HFFc6 (cell line): ENCODE measurements around the gene MARCHF10. TPM values are rescaled to one million over a fixed set of nuclear protein-coding genes. Genes with fewer than 3 reads are reported as not detected.
A peak's percentile ranks its signal among the peaks of the same experiment; 100 is the strongest.

ENCODE experiments used
- DNase-seq: peaks from one replicate; pipeline ENCODE4 v3.0.0-alpha.2; 2018
- H3K27ac Mint-ChIP-seq: 2 replicates; pipeline ENCODE4 v1.8.0; 2020; ENCODE audit warnings: mild to moderate bottlenecking, mixed read lengths
- H3K27me3 Mint-ChIP-seq: 2 replicates; pipeline ENCODE4 v1.8.0; 2021; ENCODE audit warnings: mild to moderate bottlenecking, moderate library complexity, mixed read lengths; ENCODE audit not compliant: insufficient read depth
- H3K36me3 Mint-ChIP-seq: 2 replicates; pipeline ENCODE4 v1.8.0; 2021; ENCODE audit warnings: low read depth, mixed read lengths
- H3K4me1 Mint-ChIP-seq: 2 replicates; pipeline ENCODE4 v1.8.0; 2020; ENCODE audit warnings: low read depth, mixed read lengths
- H3K4me3 Mint-ChIP-seq: 2 replicates; pipeline ENCODE4 v1.8.0; 2020; ENCODE audit warnings: mild to moderate bottlenecking, moderate library complexity, mixed read lengths
- H3K9me3 Mint-ChIP-seq: 2 replicates; pipeline ENCODE4 v1.8.0; 2020; ENCODE audit warnings: mild to moderate bottlenecking, mixed read lengths
- CTCF ChIP-seq: fragments of 200-600 bp; sonication (generic); IDR thresholded peaks from 2 replicates; pipeline ENCODE4 v1.5.0; 2021; ENCODE audit warnings: antibody characterized with exemption, mild to moderate bottlenecking
- total RNA-seq, 6 experiments: library from RNA; stranded (reverse); fragmentation: NEBNext Ultra II Directional; extraction: Animal tissue kit (Norgen Biotek cat#: 25700); gene quantifications; 2 replicates in 1 of 6; 3 replicates in 5 of 6; pipeline ENCODE4 v1.2.3, GENCODE V29; 2021

Gene MARCHF10
- total RNA-seq, 6 experiments from 2014 or later = 0.46 to 1.5 (median 0.89) TPM

- no peak for TF ChIP-seq CTCF
Measured at GRCh38 chr17:62662855-62663254, 145.3 kb downstream of the MARCHF10 start.

GRCh38 chr17:62661337-62661736 is 146.8 kb downstream of the MARCHF10 start:
- Mint-ChIP-seq H3K9me3 (peaks cover 3% of the 10 kb centered on the region), H3K27ac (no peak overlapping the region; the same call in 1 of the 2 replicates), H3K4me1 (peaks cover 58% of the 10 kb centered on the region), H3K27me3 (no peaks in the 10 kb centered on the region; the same call in 1 of the 2 replicates), H3K36me3 (peaks cover 47% of the 10 kb centered on the region), H3K4me3 (no peak overlapping the region)
- no peak for DNase-seq
- TF ChIP-seq CTCF = no peak

More at GRCh38 chr17:62662855-62663254, 145.3 kb downstream of the MARCHF10 start:
- H3K27ac Mint-ChIP-seq = peak overlapping the region; percentile 42
- H3K9me3 Mint-ChIP-seq = peaks cover 3% of the 10 kb centered on the region
- no peak overlapping the region for H3K4me3 Mint-ChIP-seq
- H3K27me3 Mint-ChIP-seq = no peaks in the 10 kb centered on the region; the same call in 1 of the 2 replicates
- peaks cover 49% of the 10 kb centered on the region for H3K36me3 Mint-ChIP-seq
- peaks cover 52% of the 10 kb centered on the region for H3K4me1 Mint-ChIP-seq
- DNase-seq = no peak

GRCh38 chr17:62660629-62661118 is 147.4 kb downstream of the MARCHF10 start:
- Mint-ChIP-seq H3K36me3 (peaks cover 47% of the 10 kb centered on the region), H3K4me1 (peaks cover 65% of the 10 kb centered on the region), H3K9me3 (peaks cover 3% of the 10 kb centered on the region)

GRCh38 chr17:62658136-62658920 is 149.8 kb downstream of the MARCHF10 start:
- no peak for TF ChIP-seq CTCF
- Mint-ChIP-seq H3K9me3 (peaks cover 3% of the 10 kb centered on the region), H3K36me3 (peaks cover 50% of the 10 kb centered on the region), H3K4me3 (no peak overlapping the region), H3K4me1 (peaks cover 80% of the 10 kb centered on the region), H3K27me3 (no peaks in the 10 kb centered on the region; the same call in 1 of the 2 replicates), H3K27ac (0 out of 2 replicates have a peak overlapping the region, but pooled peaks have one; percentile 1)
- no peak for DNase-seq

More at GRCh38 chr17:62660629-62661118, 147.4 kb downstream of the MARCHF10 start:
- Mint-ChIP-seq H3K4me3 (no peak overlapping the region), H3K27me3 (no peaks in the 10 kb centered on the region; the same call in 1 of the 2 replicates), H3K27ac (no peak overlapping the region)
- no peak for TF ChIP-seq CTCF
- no peak for DNase-seq

- H3K27ac Mint-ChIP-seq = no peak overlapping the region
- no peaks in the 10 kb centered on the region; the same call in 1 of the 2 replicates for H3K27me3 Mint-ChIP-seq
- H3K4me1 Mint-ChIP-seq = peaks cover 80% of the 10 kb centered on the region
- DNase-seq = no peak
- peaks cover 3% of the 10 kb centered on the region for H3K9me3 Mint-ChIP-seq
- H3K36me3 Mint-ChIP-seq = peaks cover 49% of the 10 kb centered on the region
- H3K4me3 Mint-ChIP-seq = no peak overlapping the region
- TF ChIP-seq CTCF = no peak
Measured at GRCh38 chr17:62657690-62658089, 150.4 kb downstream of the MARCHF10 start.
